ENCODE results near the gene DIP2B. TPM values are rescaled to one million over a fixed set of nuclear protein-coding genes. Genes with fewer than 3 reads are reported as not detected.
A peak's percentile ranks its signal among the peaks of the same experiment; 100 is the strongest.

Gene DIP2B
- total RNA-seq, 6 experiments from 2014 or later, result 11.1 to 24.0 (median 14.8) TPM

DNA sequence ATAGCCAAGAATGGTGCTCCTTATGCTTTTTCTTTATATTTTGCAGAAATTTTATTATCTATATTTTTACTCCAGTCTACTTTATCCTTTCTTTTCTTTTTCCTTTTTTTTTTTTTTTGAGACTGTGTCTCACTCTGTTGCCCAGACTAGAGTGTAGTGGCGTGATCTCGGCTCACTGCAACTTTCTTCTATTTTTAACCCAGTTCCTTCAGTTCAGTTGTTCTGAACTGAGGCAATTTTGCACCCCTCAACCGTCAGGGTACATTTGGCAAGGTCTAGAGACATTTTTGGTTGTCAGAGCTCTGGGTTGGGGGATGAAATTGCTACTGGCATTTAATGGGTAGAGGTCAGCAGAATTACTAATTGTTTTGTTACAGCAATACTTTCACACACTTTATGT, 75.7 kb downstream of the DIP2B start:
- ATAC-seq, result no peak
- WGBS (ENCODE audit: insufficient coverage, low coverage, low lambda C conversion rate, missing lambda C conversion rate), result no CpG with 5 or more reads among the region's 3 CpGs

DNA sequence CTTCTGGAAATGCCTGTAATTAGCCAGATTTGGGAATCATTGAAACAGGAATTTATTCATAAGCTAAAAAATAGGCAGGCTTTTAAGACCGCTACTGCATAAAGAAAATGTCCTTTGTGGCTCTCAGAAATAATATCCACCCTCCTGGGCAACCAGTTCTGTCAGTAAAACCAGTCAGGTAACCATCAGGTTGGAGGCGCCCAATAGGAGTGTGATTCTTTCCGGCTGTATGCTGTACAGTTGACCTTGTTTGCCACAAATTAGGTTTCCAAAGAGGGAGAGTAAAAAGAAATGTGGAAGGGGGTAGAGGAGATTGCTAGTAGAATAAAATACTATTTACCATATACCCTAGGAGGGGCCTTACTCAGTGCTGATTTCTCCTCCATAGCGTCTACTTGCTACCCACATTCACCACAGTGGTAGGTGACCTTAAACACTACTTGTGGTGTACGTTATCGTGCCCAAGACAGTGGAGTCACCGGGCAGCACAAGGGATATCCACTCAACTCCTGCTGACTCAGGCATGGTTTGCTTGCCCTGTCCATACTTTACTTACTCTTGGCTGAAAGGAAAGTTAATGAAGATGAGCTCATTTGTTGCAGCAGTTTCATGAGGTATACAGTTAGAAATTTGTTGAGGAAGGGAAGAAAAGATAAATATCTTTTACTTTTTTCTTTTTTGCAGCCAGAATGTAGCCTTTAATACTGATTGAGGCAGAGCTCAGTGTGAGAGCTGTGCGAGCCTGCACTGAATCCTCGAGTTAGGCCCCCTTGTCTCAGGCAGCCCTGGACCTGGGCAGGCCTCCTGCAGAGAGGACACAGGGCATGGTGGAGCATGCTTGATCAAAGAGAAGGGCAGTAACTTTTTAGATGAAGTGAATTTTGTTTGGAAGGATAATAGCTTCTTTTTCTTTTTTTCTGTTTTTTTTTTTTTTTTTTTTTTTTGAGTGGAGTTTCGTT, 76.7 kb downstream of the DIP2B start:
- no peak for DNase-seq
- Histone ChIP-seq H3K4me3 (no peak overlapping the region), H3K27me3 (no peaks in the 10 kb centered on the region), H3K9me3 (no peaks in the 10 kb centered on the region), H3K27ac (no peak overlapping the region), H3K4me1 (peaks cover 0 to 13% (median 0%) of the 10 kb centered on the region in 4 donors), H3K36me3 (peaks cover 0 to 2% (median 0%) of the 10 kb centered on the region in 4 donors)
- WGBS (ENCODE audit: insufficient coverage, low coverage, low lambda C conversion rate, missing lambda C conversion rate), result 89% methylated on average over 4 of the region's 10 CpGs
- TF ChIP-seq POLR2A (IDR thresholded peaks at IDR 0.05), result no peak
- TF ChIP-seq, protein P1, sequence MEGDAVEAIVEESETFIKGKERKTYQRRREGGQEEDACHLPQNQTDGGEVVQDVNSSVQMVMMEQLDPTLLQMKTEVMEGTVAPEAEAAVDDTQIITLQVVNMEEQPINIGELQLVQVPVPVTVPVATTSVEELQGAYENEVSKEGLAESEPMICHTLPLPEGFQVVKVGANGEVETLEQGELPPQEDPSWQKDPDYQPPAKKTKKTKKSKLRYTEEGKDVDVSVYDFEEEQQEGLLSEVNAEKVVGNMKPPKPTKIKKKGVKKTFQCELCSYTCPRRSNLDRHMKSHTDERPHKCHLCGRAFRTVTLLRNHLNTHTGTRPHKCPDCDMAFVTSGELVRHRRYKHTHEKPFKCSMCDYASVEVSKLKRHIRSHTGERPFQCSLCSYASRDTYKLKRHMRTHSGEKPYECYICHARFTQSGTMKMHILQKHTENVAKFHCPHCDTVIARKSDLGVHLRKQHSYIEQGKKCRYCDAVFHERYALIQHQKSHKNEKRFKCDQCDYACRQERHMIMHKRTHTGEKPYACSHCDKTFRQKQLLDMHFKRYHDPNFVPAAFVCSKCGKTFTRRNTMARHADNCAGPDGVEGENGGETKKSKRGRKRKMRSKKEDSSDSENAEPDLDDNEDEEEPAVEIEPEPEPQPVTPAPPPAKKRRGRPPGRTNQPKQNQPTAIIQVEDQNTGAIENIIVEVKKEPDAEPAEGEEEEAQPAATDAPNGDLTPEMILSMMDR (IDR thresholded peaks at IDR 0.05), result no peak
- ATAC-seq, result peak; percentile 23 to 66 (median 35)
- intact Hi-C loops (cut with DNase I), result no loop called here

More for the DNA sequence above, 75.7 kb downstream of the DIP2B start:
- TF ChIP-seq POLR2A (IDR thresholded peaks at IDR 0.05), result no peak
- TF ChIP-seq, protein P1 (IDR thresholded peaks at IDR 0.05), result no peak
- intact Hi-C loops (cut with DNase I), result no loop called here
- H3K36me3 ChIP-seq, result peaks cover 0 to 2% (median 0%) of the 10 kb centered on the region in 4 donors
- no peak overlapping the region for H3K27ac ChIP-seq
- DNase-seq, result no peak
- H3K9me3 ChIP-seq, result no peaks in the 10 kb centered on the region
- no peak overlapping the region for H3K4me3 ChIP-seq
- peaks cover 0 to 15% (median 2%) of the 10 kb centered on the region in 4 donors for H3K4me1 ChIP-seq
- H3K27me3 ChIP-seq, result no peaks in the 10 kb centered on the region

DNA sequence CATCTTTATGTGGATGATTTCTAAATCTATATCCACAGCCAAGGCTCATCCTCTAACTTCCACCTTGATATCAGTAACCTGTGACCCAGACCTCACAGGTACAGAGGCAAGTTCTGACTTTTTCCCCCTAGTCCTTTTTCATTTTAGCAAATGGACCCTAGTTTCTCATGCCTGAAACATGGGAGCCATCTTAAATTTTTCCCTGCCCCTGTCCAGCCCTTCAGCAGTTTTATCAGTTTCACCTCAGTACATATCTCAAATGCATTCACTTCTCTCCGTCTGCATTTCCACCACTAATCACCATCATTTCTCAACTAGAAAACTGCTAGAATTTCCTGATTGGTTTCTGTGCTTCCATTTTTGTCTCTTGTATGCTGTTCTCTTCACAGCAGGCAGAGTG, 79.3 kb downstream of the DIP2B start:
- 71% methylated on average over 1 of the region's 1 CpG for WGBS (ENCODE audit: insufficient coverage, low coverage, low lambda C conversion rate, missing lambda C conversion rate)
- TF ChIP-seq, protein P1 (IDR thresholded peaks at IDR 0.05), result no peak
- no peak for TF ChIP-seq POLR2A (IDR thresholded peaks at IDR 0.05)
- H3K9me3 ChIP-seq, result no peaks in the 10 kb centered on the region
- intact Hi-C loops (cut with DNase I), result no loop called here
- no peak overlapping the region for H3K27ac ChIP-seq
- H3K36me3 ChIP-seq, result peaks cover 0 to 2% (median 0%) of the 10 kb centered on the region in 4 donors
- DNase-seq (no peak), ATAC-seq (no peak)
- no peak overlapping the region for H3K4me3 ChIP-seq
- H3K4me1 ChIP-seq, result peaks cover 0 to 9% (median 4%) of the 10 kb centered on the region in 4 donors
- no peaks in the 10 kb centered on the region for H3K27me3 ChIP-seq

DNA sequence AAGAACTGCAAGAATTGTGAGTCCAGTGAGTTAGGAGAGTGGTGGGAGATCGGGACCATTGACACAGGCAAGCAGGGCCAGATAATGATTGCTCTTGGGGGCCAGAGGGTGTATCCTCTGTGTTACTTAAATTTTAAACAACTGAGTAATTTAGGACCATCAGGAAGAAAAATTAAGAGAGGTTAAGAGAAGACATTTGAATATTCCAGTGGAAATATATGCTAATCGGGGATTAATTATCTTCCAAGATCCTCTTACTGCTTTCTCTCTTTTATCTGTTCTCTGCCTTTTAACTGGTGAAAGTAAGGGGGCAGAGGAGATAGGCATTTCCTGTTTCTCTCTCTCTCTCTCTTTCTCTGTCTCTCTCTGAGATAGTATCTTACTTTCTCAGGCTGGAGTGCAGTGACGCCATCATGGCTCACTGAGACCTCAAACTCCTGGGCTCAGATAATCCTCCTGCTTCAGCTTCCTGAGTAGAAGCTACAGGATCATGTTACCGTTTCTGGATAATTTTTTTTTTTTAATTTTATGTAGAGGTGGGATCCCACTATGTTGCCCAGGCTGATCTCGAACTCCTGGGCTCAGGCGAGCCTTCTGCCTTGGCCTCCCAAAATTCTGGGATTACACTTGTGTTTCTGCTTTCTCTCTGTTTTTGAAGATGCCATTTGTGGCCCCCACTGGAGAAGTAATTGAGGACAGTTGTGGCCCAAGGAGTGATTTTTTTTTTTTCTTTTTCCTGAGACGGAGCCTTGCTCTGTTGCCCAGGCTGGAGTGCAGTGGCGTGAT, 85.1 kb downstream of the DIP2B start:
- Histone ChIP-seq H3K4me1 (peaks cover 0 to 9% (median 0%) of the 10 kb centered on the region in 4 donors), H3K27ac (no peak overlapping the region), H3K9me3 (no peaks in the 10 kb centered on the region), H3K36me3 (no peaks in the 10 kb centered on the region), H3K27me3 (no peaks in the 10 kb centered on the region), H3K4me3 (no peak overlapping the region)
- 82% methylated on average over 6 of the region's 8 CpGs for WGBS (ENCODE audit: insufficient coverage, low coverage, low lambda C conversion rate, missing lambda C conversion rate)
- DNase-seq (no peak), ATAC-seq (no peak)
- no peak for TF ChIP-seq POLR2A (IDR thresholded peaks at IDR 0.05)
- TF ChIP-seq, protein P1 (IDR thresholded peaks at IDR 0.05), result no peak
- intact Hi-C loops (cut with DNase I), result no loop called here
